Cardiac muscle cell (in vitro differentiated cells and primary cell): ENCODE results near the gene WNT9B. TPM values are rescaled to one million over a fixed set of nuclear protein-coding genes. Genes with fewer than 3 reads are reported as not detected.

Experiments
- DNase-seq, 2 donors: peaks; one replicate each; pipeline versions ENCODE4 v3.0.0 to v3.0.0-alpha.2; 2010 to 2017; ENCODE audit warnings: low read depth in 1 of 2, low spot score in 1 of 2
- H3K27ac ChIP-seq: fragments of 200-600 bp; sonication (generic); 2 replicates; pipeline ENCODE4 v1.5.1; 2016
- H3K27me3 ChIP-seq: fragments of 200-600 bp; sonication (generic); 2 replicates; pipeline ENCODE4 v1.6.0; 2016; ENCODE audit warnings: control low read depth
- H3K36me3 ChIP-seq: fragments of 200-600 bp; sonication (generic); 2 replicates; pipeline ENCODE4 v1.5.1; 2016; ENCODE audit warnings: control low read depth
- H3K4me1 ChIP-seq: fragments of 200-600 bp; sonication (generic); 2 replicates; pipeline ENCODE4 v1.8.1; 2017; ENCODE audit warnings: low read depth, mild to moderate bottlenecking, mixed run types
- H3K4me3 ChIP-seq: fragments of 200-600 bp; sonication (generic); 2 replicates; pipeline ENCODE4 v1.5.1; 2016; ENCODE audit warnings: mild to moderate bottlenecking
- H3K9me3 ChIP-seq: fragments of 200-600 bp; sonication (generic); 2 replicates; pipeline ENCODE4 v1.5.1; 2017; ENCODE audit warnings: low read depth, mild to moderate bottlenecking, control low read depth
- CTCF ChIP-seq: IDR thresholded peaks from 2 replicates; pipeline ENCODE4 v1.5.1; 2012; ENCODE audit warnings: low read depth, mild to moderate bottlenecking, low read length
- polyA plus RNA-seq: library from polyadenylated mRNA; unstranded; fragments of >200 nt; fragmentation: Nextera tagmentation; extraction: Ambion mirVana; gene quantifications from 2 replicates; pipeline ENCODE4 v1.2.1, GENCODE V29; 2016
- total RNA-seq: library from RNA; depleted of rRNA; stranded (reverse); fragments of >200 nt; gene quantifications from 2 replicates; pipeline ENCODE4 v1.2.3, GENCODE V29; 2016

WNT9B gene
- total and polyA plus RNA-seq, 2 experiments from 2014 or later, result 0.33 TPM; not detected in 1

- no peak for DNase-seq
- Histone ChIP-seq H3K36me3 (no peaks in the 10 kb centered on the region), H3K4me1 (no peaks in the 10 kb centered on the region), H3K4me3 (no peak overlapping the region), H3K27ac (no peak overlapping the region), H3K9me3 (no peaks in the 10 kb centered on the region), H3K27me3 (no peaks in the 10 kb centered on the region)
- TF ChIP-seq CTCF, result no peak
Observed at GRCh38 chr17:46895171-46895570, 43.8 kb downstream of the WNT9B start.

- H3K36me3 ChIP-seq, result no peaks in the 10 kb centered on the region
- no peak overlapping the region for H3K4me3 ChIP-seq
- no peaks in the 10 kb centered on the region for H3K9me3 ChIP-seq
- H3K27ac ChIP-seq, result no peak overlapping the region
- H3K4me1 ChIP-seq, result no peaks in the 10 kb centered on the region
- no peaks in the 10 kb centered on the region for H3K27me3 ChIP-seq
- no peak for DNase-seq
- no peak for TF ChIP-seq CTCF
Observed at GRCh38 chr17:46896991-46897390, 45.6 kb downstream of the WNT9B start.

GRCh38 chr17:46898364-46898763 lies 47.0 kb downstream of the WNT9B start:
- no peaks in the 10 kb centered on the region for H3K27me3 ChIP-seq
- no peak for DNase-seq
- TF ChIP-seq CTCF, result no peak
- H3K36me3 ChIP-seq, result no peaks in the 10 kb centered on the region
- H3K9me3 ChIP-seq, result no peaks in the 10 kb centered on the region
- H3K4me3 ChIP-seq, result no peak overlapping the region
- H3K27ac ChIP-seq, result no peak overlapping the region
- no peaks in the 10 kb centered on the region for H3K4me1 ChIP-seq

- Histone ChIP-seq H3K4me1 (no peaks in the 10 kb centered on the region), H3K4me3 (no peak overlapping the region), H3K36me3 (no peaks in the 10 kb centered on the region), H3K9me3 (no peaks in the 10 kb centered on the region), H3K27me3 (no peaks in the 10 kb centered on the region), H3K27ac (no peak overlapping the region)
- no peak for TF ChIP-seq CTCF
- no peak for DNase-seq
Observed at GRCh38 chr17:46898860-46899259, 47.5 kb downstream of the WNT9B start.

- Histone ChIP-seq H3K36me3 (no peaks in the 10 kb centered on the region), H3K4me1 (no peaks in the 10 kb centered on the region), H3K27me3 (no peaks in the 10 kb centered on the region), H3K9me3 (no peaks in the 10 kb centered on the region), H3K27ac (no peak overlapping the region), H3K4me3 (no peak overlapping the region)
- no peak for TF ChIP-seq CTCF
- DNase-seq, result no peak
Observed at GRCh38 chr17:46901291-46901690, 49.9 kb downstream of the WNT9B start.
